GM18517 (cell line): ENCODE measurements around the gene NUP85.
"Not testable (repeated sequence)": the region's sequence is repeated elsewhere in the genome, so short reads cannot be mapped to it uniquely, and the experiment has no call there.

Experiments used
- ATAC-seq: cut with Tn5 transposase; IDR thresholded peaks from one replicate; pipeline ENCODE4 v1.9.1; 2021; ENCODE audit warnings: mild to moderate bottlenecking, moderate library complexity; ENCODE audit not compliant: unreplicated experiment

Gene NUP85

DNA sequence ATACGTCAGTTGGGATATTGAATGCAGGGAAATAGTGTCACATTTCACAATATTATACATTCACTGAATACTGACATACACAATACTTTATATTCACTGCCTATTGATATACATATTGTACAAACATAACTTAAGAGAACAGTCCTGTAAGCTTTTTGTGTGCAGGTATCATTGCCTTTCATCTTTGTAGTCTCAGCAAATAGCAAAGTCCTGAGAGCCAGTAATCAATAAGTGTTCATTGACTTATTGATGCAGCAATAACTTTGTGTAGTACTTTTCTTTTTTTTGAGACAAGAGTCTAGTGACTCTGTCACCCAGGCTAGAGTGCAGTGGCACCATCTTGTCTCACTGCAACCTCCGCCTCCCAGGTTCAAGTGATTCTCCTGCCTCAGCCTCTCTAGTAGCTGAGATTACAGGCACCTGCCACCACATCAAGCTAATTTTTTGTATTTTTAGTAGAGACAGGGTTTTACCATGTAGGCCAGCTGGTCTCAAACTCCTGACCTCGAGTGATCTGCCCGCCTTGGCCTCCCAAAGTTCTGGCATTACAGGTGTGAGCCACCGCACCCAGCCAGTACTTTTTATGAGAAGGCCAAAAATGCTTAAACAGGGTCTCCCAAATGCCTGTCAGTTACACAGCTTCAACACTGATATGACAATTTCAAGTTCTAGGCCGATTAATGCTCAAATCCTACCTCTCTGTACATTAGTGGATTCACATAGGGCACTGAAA, 5.4 kb upstream of the NUP85 start:
- no peak for ATAC-seq

DNA sequence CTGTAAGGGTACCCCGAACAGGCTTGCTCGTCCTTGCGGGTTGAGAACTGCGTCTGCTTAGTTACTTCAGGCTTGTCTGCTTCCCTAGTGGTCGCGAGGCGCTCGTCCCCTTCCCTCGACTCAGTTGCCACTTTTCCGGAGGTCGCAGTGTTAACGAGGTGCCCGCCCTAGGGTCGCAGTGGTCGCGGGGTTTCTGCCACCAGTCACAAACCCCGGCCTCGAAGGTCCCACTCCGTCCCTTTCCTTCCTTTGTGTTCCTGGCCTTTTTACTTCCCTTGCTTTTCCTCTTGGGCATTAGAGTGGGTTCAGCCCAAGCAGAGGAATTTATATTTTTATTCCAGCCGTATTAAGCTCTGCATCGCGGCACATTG, 299 bp downstream of the NUP85 start:
- peak; percentile 20 for ATAC-seq

DNA sequence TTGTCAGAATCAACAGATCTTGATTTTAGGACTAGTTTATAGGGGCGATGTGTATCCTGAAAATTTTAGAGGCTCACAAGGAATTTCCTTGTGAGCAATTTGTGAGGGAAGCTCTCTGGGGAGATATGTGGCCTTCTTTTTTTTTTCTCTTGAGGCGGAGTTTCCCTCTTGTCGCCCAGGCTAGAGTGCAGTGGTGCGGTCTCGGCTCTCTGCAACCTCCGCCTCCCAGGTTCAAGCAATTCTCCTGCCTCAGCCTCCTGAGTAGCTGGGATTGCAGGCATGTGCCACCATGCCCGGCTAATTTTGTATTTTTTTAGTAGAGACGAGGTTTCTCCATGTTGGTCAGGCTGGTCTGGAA, 1.6 kb downstream of the NUP85 start:
- not testable (repeated sequence) for ATAC-seq

DNA sequence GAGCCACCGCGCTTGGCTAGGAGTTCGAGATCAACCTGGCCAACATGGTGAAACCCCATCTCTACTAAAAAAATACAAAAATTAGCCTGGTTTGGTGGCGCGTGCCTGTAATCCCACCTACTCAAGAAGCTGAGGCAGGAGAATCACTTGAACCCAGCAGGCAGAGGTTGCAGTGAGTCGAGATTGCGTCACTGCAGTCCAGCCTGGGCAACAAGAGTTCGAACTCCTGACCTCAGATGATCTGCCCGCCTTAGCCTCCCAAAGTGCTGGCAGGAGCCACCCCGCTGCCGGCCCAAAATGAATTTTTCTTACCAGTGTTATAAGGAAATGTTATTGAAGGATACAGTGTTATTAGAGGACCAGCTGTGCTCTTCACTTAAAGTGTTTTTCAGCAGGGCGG, 2.3 kb downstream of the NUP85 start:
- no peak for ATAC-seq

DNA sequence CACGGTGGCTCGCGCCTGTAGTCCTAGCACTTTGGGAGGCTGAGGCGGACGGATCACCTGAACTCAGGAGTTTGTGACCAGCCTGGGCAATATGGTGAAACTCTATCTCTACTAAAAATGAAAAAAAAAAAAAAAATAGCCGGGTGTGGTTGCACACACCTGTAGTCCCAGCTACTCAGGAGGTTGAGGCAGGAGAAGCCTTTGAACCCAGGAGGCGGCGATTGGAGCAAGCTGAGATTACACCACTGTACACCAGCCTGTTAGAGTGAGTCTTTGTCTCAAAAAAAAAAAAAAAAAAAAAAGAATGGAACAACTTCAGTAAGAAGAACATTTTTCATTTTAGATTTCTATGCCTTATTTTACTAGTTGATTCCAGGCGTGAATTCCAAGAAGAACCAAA, 2.7 kb downstream of the NUP85 start:
- no peak for ATAC-seq

DNA sequence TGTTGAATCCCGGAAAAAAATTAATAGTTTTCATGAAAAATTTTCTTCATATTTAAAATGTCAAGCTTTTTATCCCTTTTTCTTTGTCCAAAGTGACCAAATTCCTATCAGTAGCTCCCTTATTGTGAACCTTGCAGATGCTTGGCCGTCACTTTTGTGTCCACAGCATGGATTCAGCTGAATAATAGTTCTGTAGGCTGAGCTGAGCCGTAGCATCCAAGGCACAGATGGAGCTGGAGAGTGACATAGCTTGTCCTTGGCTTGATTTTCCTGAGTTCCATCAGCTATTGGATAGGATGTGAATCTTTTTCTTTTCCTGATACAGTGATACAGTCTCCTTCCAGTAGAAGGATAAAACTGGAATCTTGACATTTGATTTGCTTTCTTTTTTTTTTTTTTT, 3.6 kb downstream of the NUP85 start:
- no peak for ATAC-seq

DNA sequence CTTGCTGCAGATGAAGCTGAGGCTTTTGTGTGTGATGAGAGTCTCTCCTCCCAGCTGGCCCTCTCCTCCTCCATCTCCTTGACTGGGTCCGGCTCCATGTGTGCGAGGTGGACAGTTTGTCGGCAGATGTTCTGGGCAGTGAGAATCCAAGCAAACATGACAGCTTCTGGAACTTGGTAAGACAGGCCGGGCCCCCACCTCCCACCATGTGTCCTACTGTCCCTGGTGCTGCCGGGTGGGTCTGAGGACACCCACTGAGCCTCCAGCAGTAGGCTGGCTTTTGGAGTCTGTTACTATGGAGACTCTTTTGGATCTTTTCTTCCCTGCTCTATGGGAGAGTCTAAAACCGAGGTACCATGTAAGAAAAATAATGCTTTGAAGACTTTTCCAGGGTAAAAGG, 12.7 kb downstream of the NUP85 start:
- no peak for ATAC-seq

DNA sequence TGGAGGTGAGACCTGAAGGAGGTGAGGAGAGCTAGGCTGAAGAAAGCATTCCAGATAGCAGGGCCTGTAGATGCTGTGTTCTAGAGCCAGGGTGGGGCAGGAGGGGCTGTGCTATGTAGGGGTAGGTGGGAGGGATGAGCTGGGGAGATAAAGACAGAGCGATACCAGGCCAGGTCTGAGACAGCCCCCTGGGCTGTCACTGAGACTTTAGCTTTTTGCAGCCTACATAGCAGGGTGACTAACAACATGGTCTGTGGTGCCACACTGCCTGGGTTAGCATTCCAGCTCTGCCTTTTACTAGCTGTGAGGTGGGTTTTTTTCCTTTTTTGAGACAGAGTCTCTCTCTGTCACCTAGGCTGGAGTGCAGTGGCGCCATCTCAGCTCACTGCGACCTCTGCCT, 14.3 kb downstream of the NUP85 start:
- no peak for ATAC-seq

DNA sequence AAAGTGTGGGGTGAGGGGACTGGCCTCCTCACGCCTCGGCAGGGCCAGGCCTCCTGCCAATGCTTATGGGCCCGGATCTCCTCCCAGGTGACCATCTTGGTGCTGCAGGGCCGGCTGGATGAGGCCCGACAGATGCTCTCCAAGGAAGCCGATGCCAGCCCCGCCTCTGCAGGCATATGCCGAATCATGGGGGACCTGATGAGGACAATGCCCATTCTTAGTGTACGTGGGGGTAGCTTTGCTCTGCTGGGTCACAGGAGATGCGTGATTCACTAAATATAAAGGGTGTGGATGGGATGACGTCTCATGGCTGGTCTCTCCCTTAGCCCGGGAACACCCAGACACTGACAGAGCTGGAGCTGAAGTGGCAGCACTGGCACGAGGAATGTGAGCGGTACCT, 19.5 kb downstream of the NUP85 start:
- no peak for ATAC-seq

DNA sequence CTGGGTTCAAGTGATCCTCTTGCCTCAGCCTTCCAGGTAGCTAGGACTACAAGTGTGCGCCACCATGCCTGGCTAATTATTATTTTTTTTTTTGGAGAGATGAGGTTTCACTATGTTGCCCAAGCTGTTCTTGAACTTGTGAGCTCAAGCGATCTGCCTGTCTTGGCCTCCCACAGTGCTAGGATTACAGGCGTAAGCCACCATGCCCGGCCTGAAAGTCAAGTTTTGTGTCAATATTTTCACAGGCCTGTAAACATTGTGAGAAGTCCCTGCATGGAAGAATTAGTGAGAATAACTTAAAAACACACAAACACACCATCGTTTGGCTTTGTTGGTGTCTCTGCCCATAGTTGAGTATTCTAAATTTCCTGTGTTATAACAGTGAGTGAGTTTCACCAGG, 22.2 kb downstream of the NUP85 start:
- ATAC-seq: no peak

DNA sequence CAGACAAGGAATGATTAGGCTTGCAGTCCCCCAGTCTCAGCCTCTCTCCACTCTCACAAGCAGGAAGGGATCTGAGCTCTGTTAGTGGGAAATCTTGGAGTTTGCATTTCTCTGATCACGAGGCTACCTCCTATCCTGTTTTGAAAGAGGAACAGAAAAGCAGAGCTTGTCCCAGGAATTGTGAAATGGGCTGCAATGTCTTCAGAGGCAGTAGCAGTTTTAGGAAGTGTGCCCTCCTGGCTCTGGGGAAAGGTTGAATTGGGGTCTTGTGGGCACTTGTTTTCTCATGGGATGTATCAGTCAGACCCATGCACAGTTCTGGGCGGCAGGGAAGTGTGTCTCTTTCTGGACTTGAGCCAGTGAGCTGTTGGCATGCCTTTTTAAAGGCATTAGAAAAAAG, 22.8 kb downstream of the NUP85 start:
- ATAC-seq: no peak

DNA sequence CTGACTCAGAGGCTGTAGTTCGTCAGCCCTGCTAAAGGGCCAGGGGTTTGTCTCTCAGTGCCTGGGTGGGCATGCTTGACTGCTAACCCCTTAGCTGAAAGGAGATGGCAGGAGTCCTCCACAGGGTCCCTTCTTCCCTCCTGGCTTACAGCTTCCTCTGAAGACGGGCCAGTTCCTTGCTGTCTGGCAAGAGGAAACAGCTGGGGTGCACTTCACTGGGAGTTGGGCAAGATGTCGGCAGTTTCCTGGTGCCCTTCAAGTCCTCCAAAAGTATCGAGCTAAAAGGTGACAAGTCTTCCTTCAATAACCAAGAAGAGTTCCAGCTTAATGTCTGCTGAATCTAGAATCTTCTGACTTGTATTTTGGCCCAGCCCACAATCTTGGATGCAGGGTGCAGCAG, 23.4 kb downstream of the NUP85 start:
- no peak for ATAC-seq

DNA sequence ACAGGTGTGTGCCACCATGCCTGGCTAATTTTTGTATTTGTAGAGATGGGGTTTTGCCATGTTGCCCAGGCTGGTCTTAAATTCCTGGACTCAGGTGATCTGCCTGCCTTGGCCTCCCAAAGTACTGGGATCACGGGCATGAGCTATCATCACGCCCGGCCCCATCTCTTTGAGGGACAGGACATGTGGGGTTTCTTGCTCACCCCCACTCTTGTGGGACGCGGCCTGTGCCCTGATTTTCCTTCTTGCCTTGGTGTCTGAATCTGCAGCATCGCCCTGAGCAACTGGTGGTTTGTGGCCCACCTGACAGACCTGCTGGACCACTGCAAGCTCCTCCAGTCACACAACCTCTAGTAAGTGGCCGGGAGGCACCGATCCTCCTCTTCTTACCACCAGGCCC, 25.6 kb downstream of the NUP85 start:
- ATAC-seq: no peak

DNA sequence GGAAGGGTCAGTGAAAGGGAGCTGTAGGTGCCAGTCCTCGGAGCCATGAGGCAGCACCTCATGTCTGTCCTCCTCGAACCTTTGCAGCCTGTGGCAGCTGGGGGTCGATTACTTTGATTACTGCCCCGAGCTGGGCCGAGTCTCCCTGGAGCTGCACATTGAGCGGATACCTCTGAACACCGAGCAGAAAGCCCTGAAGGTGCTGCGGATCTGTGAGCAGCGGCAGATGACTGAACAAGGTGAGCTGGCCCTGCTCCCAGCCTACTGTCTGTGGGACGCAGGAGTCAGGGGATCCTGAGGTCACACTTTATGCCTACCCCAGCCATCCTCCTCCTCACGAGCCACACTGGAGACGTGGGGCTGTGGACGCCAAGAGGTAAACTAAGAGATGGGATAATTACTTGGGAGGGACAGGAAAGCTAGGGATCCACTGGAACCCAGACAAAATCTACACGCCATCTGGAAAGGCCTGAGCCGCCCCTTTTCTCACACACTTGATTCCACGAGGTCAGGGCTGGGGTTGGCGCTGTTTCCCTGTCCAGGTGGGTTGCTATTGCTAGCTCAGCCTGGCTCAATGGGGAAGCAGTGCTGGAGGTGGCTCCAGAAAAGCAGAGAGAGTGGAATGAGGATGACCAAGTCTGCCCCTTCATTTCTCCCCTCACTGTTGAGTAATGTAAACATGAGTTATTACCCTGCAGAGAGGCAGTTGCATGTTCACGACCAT, 26.4 kb downstream of the NUP85 start:
- no peak for ATAC-seq

DNA sequence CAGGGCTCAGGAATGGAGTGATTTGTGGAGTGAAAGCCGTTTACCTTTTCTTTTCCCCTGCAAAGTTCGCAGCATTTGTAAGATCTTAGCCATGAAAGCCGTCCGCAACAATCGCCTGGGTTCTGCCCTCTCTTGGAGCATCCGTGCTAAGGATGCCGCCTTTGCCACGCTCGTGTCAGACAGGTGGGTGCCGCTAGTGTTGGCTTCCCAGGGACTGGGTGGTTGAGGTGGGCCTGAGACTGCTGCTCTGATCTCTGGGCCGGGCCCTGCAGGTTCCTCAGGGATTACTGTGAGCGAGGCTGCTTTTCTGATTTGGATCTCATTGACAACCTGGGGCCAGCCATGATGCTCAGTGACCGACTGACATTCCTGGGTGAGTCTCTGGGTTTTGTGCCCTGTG, 27.3 kb downstream of the NUP85 start:
- ATAC-seq: no peak

DNA sequence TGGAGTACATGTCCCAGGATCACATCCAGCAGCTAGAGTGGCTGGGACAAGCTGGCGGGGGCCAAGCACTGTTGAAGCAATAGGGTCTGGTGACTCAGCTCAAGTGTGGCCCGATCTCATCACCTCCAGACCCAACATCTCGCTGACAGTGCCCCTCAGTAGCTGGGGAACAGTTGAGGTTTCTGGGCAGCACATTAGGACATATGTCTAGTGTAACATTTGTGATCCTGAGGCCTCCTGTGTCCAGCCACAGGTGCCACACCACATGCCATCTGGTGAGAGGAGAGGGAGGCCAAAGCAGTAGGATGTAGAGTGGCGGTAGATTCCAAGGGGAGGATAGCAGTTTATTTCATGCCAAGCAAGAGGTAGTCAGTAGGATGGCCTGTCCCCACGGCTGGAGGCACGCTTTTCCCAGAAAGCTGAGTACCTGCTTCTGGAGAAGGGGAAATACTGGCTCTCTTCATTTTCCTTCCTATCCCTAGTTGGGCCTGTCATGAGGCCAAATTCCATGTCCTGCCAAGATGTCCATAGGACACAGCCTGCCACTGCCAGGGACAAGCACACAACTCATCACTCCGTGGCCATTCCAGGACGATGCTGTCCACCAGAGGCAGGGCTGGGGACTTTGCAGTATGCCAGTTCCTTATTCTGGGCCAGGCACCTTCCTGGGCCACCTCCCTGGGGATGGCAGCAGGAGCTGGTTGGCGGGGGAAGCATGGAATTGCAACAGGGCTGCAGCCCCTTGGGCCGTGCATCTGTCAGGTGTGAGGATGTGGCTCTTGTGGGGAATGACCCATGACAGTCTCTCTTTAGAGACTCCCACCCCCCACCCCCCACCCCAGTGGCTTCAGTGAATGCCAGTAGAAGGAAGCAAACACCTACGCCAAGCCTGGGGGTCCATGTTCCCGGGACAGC, 31.9 kb downstream of the NUP85 start:
- no peak for ATAC-seq

DNA sequence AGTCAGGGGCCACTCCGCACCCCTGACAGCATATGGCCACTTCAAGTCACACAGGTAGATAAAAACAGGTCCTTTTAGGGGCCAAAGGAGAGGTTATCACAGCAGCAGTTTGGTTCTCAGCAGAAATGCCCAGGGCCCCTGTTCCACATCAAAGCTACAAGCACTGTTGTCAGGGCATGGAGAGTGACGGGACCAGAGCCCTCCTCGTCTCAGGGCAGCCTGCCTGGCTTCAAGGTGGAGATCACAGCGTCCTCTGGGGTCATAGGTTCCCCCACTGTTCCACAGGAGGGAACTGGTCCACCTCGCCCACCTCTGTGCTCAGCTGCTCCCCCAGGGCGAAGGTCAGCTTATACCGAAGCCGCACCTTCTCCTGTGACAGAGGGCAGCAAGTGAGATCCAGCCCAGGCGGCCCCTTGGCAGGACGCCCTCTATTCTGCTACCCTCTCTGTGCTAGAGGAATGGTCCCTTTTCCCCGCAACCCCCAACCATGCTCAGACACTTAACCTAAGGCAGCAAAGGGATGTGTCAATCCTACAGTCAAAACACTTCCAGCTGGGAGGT, 32.6 kb downstream of the NUP85 start:
- ATAC-seq: no peak

DNA sequence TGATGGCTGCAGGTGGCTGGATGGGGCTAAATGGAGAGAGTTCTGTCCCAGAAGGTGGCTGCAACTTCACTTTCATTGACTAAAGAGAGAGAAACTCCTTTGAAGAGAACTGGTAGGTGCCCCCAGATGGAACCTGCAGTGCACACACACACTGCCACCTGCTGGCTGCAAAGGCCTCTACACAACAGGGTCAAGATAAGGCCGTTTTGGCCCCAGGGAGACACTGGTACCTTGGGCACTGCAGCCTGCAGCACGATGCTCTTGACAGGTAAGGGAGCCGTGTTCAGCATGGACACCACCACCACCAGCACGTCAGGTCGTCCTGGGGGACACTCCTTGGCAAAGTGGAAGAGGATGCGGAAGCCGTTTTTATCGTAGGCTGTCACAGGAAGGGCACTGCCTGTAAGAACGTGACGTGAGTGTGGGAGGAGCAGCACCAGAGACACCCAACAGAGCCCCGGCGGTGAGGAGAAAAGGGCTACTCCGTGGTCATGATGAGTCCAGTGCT, 33.3 kb downstream of the NUP85 start:
- no peak for ATAC-seq

DNA sequence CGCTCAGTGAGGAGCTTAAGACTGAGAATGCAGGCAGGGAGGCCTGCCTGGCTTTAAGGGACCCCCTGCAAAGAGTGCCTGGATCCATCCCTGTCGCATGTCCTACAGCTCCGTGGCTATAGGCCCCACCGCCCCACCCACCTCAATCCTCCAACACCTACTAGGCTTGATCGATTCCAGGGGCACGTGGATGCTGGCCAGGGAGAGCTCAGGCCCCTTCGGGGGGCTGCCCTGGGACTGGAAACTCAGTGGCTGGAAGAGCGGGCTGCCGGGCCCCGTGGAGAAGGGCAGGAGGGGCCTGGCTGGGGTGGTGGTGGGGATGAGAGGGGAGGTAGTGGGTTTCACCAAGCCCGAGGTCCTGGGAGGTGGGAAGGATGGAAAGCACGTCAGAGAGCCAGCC, 33.7 kb downstream of the NUP85 start:
- no peak for ATAC-seq

DNA sequence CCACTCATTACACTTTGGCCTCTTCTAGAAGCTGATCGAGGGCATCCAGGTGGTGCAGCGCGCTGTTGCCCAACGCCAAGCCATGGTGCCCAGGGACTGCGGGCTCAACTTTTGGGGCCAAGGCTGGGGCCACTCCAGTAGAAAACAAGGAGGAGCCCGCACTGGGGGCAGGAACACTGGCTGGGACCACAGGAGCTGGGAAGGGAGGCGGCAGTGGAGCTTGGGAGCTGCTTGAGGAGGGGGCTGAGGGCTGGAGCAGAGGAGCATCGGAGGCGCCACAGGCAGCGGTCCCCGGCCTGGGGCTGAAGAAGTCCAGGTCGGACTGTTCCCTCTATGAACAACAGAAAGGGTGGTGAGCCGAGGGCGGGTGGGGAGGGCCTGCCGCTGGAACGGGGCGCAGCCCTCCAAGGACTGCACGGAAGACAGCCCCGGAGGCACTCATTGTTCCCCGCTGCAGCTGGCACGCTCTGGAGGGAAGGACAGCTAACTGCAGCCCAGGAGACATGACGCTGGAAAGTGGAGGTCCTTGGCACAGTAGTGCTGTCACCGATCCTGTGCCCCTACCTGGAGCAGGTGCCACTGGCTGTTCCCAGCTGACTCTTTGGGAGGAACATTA, 34.4 kb downstream of the NUP85 start:
- no peak for ATAC-seq
